GM18870 (cell line): Measurements from ENCODE around the gene LINGO1.

Source experiments
- ATAC-seq: cut with Tn5 transposase; IDR thresholded peaks from one replicate; pipeline ENCODE4 v1.9.1; 2021; ENCODE audit warnings: moderate library complexity; ENCODE audit not compliant: unreplicated experiment

Gene LINGO1

DNA sequence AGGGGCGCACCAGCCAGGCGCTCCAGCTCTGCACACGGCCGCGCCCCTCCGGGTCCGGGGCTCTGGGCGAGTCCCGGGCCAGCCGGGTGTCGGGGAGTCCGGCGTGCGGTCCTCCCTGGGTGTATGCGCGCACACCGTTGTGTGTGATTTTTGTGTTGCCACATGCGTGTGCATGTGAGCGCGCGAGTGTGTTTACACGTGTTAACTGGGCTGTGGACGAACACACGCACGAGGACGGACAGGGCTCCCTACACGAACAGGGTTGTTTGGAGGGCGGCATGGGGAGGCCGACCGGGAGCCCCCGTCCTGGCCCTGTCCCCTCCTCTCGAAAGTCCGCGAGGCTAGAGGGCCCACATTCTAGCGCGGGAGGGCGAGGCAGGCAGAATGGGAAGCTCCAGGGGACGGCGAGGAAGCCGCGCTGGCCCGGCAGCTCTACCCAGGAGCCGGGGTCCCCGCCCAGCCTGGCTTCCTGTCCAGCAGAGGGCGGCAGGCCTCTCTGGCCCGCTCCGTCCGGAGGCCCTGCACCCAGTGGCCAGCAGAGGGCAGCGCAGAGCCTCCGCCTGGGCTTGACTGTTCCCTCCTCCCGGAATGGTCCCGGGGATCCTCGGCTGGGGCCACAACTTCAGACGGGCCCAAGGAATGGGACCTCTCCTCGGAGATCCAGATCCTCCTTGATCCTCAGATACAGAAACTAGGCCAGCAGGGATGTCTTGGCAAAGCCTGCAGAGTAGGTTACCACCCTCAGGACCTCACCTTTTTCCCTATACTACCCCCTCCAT lies 611 bp upstream of the LINGO1 start:
- no peak for ATAC-seq

DNA sequence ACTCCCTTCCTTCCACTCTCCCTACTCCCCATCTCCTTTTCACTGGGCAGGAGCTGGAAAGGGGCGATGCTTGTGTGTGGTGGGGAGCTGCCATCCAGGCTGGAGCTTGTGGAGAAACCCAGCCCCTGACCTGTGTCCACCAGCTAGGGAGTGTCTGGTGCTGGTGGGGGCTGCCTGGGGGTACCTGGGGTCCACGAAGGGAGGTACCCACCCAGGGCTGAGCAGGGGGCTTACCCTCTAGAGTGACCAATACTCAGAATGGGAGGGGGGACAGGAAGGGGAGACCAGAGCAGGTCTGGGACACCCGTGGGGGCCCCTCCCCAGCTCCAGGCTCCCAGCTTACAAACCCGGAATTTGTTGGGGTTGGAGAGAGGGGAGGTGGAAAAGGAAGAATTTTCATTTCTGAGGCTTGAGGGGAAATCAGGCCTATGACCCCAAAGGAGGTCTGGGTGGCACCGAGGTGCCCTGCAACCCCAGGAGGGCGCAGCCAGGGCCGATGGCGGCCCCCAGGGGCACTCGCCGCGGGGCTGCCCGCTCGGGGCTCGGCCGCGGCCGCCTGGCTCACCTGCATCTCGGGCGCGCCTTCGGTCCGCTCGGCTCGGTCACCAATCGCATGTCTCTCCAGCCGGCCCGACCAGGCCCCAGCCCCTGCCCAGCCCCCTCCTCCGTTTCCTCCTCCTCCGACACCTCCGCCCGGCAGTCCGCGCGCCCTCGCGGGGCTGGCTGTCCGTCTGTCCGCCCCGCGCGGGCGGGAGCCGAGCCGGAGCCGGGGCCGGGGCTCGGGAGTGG lies 773 bp downstream of the LINGO1 start:
- ATAC-seq, result no peak

DNA sequence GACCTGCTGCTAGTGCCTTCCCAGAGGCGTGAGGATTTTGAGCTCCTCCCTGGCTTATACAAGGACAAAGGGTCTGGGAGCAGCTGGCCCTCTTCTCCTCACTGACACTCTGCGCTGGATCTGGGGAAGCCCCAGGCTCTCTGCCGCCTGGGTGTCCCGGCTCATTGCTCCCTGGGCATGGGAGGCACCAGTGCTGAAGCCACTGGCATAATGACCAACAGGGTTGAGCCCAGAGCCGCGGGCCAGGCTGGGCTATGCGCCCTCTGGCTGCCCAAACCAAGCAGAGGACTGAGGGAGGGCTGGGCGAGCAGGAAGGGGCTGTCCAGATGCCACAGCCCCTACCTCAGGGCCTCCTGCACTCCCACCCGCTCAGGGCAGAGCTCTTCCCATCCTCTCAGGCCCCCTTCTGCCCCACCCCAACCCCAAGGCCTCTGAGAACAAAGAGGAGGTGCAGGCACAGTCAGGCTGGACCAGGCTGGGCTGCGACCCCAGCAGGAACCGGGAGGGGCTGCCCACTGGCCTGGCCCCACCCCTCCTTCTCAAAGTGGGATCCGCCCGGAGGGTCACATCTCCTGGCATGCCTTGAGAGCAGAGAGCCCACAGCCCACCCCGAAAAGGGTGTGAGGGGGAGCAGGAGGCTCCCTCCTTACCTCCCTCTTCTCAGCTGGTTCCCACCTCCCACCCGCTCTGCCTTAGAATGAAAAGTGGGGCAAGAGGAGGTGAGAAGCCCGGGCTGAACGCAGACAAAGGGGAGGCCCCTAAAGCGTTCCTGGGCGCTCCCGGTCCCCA lies 1.6 kb downstream of the LINGO1 start:
- ATAC-seq, result no peak

DNA sequence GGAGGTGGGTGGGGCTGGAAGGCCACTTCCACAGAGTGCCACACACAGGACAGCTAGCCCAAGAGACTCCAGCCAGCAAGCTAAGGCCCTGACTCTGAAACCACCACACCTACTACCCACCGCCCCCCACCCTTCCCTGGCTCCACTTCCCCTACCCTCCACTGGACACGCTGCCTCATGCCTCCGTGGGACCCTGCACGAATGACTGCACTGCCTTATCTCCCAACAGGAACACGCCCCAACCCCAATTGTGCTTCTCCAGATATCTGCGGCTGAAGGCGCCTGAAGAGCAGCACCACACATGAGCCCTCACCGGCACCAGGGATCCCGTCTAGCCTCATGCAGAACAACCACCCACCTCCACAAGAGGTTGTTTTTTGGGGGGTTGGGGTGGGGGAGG lies 2.7 kb downstream of the LINGO1 start:
- no peak for ATAC-seq

DNA sequence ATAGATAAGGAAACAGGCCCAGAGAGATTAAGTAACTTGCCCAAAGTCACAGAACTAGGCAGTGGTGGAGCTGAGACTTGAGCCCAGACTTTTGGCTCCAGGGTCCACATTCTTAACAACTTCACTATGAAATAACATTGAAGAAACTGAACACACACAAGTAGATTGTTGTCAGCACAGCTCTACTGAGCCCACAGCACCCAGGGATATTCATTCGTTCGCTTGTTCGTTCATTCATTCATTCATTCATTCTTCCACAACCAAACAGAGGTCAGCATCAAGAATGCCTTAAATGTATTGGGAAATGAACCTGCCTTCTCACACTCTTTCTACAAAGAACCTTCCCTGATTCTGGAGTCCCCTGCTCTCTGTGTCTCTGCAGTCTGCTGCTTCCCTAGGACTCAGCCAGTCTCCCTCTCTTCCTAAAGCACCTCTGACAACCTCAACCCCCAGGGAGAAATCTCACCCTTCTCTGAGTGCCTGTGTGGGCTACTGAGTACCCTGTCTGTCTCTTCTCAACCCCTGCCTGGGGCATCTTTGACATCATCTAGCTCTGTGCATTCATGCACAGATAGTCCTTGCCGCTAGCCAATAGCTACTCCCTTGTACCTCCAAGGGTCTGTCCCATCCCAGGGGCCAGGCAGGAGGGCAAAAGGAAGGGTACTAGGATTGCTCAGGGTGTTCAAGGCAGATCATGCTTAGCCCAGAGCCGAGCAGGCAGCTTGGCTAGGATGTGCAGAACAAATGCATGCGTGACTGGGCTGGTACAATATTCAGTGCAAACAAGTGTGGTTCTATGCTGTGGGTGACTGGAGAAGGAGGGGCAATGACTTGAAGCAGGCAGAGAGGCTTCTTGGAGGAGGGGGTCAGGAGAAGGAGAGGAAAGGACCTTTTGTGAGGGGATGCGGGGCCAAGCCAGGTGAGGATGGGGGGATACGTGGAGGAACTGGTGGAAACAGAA lies 3.4 kb downstream of the LINGO1 start:
- ATAC-seq, result no peak

DNA sequence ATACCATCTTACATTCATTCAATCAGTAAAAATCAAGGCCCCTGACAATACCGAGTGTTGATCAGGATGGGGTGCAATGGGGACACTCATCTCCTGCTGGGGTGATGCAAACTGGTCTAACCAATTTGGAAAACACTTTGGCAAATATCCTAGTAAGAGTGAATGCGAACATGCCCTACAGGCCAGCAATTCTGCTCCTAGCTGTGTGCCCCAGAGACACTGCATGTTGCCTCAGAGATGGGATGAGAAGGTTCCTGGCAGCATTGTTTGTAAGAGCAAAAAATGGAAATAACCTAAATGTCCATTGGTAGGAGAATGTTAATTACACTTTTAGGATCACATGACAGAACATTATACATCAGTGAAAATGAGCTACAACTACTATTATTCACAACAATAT lies 4.7 kb downstream of the LINGO1 start:
- ATAC-seq, result no peak

DNA sequence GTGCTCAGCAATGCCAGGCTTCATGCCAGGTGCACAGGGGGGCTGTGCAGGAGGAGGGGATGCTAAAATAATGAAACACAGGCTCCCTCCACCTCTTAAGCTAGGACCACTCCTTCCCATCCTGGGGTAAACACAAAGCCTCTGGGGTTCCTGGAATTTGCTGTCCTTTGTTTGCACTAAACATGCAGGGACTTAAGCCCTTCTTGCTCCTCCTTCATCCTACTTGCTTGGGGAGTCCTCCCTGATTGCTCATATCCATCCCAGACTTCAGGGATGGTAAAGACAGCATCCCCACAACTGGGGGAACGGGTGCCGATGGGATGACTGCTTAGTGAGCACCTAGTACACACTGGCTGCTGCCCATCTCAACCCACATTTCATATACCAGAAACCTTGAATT lies 5.1 kb downstream of the LINGO1 start:
- no peak for ATAC-seq

DNA sequence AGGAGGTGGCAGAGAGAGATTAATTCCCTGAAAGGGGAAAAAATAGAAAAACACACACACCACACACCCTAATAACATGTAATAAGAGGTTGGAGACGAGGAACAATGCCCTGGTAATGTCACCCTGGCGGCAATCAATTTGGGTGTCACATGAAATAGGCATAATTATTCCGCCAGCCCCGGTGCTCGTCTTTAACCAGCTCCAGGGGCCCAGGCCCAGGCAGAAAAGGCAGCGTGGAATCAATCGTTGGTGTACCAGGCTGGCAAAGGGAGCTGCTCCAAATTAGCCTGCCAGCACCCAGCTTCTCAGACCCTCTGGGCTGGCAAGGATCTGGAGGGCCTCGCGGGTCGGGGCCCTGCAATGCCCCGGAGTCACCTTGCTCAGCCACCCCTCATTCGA lies 5.6 kb downstream of the LINGO1 start:
- no peak for ATAC-seq

DNA sequence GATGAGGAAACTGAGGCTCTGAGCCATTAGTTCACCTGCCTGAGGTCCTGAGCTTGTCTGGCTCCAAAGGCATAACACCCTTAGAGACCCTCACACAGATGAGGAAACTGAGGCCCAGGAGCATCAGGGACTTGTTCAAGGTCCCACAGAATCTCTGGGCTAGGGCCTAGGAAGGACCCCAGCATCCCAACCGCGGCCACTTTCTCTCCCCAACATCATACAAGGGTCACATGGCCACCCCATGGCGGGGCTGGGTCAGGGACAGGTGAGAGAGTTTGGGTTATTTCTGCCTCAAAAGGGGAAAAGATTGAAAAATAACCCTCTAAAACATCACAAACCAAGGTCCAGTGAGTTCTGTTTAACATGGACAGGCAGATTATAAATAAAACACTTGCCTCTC lies 6.7 kb downstream of the LINGO1 start:
- no peak for ATAC-seq

DNA sequence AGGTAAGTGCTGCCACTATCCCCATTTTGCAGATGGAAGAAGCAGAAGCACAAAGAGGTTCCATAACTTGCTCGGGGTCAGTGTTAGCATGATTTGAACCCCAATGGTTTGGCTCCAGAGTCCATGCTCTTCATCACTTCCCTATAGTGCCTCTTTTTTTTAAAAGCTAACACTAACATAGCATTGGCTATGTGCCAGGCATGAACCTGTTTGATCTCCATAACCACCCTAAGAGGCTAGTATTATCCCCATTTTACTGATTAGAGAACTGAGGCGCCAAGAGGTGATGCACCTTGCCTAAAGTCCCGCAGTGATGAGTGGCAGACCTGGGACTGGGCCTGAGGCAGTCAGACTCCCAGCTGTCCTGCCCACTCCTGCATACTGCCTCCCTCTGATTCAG lies 7.3 kb downstream of the LINGO1 start:
- no peak for ATAC-seq

DNA sequence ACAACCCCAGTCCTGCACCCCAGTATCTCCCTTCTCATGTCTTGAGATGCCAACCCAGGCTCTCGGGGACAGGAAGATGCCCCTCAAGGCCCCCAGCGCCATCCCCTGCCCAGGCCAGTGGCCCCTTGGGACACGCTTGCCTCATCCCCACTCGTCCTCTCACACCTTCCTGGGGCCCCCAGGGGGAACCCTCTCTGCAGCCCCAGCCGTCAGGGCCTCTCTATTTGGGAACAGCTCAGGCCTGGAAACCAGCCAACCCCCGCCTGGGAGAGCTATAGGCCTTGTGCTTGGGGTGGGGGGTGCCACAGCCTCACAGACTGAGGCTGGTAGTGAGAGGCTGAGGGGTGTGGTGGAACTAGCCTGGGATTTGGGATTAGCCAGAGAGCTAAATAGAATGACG lies 7.8 kb downstream of the LINGO1 start:
- no peak for ATAC-seq

DNA sequence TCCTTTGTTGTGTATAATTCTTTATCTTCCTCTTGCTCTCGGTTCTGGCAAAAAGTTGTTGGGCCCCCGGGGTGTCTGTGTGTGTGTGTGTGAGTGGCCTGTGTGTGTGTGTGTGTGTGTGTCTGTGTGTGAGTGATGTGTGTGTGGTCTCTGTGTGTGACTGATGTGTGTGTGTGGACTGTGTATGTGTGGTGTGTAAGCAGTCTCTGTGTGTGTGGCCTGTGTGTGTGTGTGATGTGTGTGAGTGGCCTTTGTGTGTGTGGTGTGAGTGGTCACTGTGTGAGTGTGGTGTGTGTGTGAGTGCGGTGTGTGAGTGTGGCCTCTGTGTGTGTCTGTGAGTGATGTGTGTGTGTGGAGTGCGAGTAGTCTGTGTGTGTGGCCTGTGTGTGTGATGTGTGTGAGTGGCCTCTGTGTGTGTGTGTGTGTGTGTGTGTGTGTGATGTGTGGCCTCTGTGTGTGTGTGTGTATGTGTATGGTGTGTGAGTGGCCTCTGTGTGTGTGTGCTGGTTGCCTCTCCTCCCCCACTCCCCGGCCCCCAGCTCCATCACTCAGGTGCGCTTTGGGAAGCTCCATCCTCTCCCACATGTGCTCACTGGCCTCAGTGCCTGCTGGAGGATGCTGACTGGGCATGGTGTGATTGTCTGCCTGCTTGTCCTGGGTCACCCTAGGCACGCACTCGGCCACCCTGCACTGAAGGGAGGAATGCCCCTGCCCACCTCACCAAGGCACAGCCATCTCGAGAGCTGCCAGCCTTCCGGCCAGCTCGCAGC lies 8.8 kb downstream of the LINGO1 start:
- ATAC-seq, result no peak

DNA sequence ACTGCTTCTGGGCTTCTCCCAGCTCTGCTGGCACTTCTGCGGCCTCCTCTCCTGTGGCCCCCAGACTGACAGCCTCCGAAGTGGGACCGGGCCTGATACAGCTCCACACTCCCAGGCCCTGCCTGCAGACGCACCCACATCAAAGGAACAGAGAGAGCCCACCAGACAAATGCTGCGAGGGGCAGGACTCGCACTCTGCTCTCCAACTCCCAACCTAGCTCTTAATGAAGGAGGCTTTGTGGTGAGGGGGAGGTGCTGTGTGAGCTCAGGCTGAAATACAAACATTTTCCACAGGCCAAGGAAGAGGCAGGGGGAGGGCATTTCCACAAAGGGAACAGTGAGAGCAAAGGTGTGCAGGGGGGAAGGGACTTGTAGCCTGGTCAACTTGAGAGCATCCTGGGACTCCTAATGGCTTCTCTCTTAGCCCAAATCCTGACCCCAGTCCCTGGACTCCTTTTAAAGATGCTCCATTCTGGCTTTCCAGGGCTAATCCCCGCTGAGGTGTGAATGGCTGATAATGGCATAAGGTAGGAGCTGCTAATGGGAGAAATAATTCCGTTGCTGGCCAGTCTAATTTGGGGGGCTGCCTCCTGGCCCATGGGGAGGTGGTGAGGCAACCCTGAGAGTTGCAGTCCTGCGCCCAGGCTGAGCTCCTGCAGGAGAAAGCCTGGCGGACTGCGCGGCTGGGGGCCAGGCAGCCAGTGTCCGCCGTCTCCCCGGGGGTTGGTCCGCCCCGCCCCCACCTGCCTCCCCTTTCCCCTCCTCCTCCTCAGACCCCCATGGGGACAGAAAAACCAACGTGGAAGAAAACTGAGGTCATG lies 9.6 kb downstream of the LINGO1 start:
- no peak for ATAC-seq

DNA sequence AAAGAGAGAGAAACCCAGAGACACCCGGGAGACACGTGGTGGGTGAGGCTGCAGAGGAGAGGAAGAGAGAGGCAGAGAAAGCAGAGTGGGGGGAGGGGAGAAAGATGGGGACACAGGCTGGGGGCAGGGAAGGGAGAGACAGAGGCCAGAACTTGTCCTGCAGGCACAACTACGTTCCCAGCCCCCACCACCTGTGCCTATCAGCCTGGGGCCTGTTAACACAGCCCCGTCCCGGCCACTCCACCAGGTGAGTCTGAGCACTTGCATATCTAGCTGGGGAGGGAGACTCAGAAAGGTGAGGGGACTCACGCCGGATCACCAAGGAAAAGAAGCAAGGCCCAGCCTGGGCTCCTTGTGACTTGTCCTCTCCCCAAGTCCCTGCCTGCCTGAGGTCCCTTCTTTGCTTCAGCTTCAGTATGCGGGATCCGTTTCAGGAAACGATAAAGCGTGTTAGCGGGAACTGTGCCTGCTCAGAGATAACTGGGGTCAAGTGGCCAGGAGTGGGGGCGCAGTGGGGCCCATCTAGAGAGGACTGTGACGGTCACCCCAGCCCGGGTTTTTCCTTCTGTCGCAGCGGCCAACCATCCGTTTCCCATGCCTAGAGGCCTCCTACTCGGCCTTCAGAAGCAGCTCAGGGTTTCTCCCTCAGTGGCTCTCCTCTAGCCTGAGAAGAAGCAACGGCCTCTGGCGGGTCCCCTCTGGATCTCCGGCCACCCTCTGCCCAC lies 10.3 kb downstream of the LINGO1 start:
- ATAC-seq, result no peak

DNA sequence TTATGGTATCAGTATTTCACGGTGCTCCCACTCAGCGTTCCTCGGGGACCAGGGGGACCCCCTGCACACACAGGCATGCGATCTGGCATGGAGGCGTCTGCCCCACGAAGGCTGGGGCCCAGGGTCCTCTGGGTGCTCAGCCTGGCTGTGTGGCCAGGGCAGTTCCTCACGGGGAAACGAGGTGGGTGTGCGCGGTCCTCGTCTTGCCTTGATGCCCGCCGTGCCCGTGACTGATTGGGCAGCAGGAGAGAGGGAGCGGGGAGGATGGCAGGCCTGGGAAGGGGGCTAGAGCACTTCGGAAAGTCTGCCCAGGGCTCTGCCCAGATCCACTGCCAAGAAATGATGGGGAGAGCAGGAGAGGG lies 10.9 kb downstream of the LINGO1 start:
- no peak for ATAC-seq

DNA sequence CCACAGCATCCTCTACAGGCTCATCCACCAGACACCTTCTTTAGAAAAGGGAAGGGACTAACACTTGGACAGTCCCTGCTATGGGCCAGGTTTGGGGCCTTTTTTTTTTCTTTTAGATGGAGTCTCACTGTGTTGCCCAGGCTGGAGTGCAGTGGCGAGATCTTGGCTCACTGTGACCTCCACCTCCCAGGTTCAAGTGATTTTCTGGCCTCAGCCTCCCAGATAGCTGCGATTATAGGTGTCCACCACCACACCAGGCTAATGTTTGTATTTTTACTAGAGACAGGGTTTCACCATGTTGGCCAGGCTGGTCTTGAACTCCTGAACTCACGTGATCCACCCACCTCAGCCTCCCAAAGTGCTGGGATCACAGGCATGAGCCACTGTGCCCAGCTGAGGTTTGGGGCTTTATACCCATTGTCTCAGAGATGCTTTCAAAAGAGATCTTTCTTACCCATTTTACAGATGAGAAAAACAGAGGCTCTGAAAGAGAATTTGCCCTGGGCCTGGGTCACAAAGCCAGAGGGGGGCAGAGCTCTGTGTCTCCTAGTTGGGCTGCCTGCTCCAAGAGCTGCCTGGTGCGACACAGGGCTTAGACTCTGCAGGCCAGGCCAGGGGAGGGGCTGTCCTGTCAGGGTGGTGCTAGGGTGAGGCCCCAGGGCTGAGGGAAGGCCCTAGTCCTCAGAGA lies 11.6 kb downstream of the LINGO1 start:
- ATAC-seq, result no peak

DNA sequence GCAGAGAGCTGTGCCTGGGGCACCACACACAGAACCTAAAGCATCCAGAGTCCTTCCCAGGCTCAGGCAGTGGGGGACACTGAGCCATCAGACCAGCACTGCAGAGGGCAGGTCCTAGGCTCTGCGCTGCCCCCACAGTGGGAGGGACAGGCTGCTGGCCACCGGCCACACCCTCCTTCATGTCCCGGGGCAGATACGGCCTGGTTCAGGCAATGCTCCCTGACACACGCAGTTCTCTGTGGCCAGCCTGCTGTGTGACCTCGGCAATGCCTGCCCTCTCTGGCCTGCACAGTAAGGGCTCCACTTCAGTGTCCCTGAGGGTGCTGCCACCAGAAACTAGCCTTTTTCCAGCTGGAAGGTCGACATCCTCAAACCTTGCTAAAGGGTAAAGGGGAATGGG lies 12.4 kb downstream of the LINGO1 start:
- no peak for ATAC-seq

DNA sequence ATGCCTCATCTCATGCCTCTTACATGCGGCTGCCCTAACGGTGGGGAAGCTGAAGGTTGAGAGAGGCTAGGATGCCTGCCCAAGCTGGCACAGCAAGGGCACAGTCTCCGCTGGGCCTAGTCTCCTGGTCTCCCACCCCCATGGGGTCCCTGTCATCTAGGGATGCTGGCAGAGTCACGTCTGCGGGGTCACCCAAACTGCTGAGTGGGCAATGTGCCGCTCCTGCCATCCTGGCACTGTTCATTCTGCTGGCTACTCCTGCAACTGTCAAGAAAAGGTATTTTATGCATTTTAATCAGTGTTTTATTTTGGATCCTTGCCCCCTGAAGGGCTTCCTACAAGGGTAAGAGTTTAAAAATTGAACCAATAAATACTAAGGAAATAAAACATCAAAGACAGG lies 12.8 kb downstream of the LINGO1 start:
- ATAC-seq, result no peak
